ENCODE measurements around the gene EVX2. TPM values are rescaled to one million over a fixed set of nuclear protein-coding genes. Genes with fewer than 3 reads are reported as not detected.

Gene EVX2
- total and polyA plus RNA-seq, 5 experiments from 2014 or later: not detected

GRCh38 chr2:176103742-176104315, 20.1 kb upstream of the EVX2 start:
- Mint-ChIP-seq H3K9me3 (peaks cover 0 to 11% (median 3%) of the 10 kb centered on the region in 9 donors), H3K4me1 (peaks cover 19 to 33% (median 26%) of the 10 kb centered on the region in 4 donors), H3K4me3 (peak overlapping the region in 4 of 10 donors; percentile 9 to 69 (median 38)), H3K27ac (no peak overlapping the region), H3K27me3 (peaks cover 48 to 84% (median 74%) of the 10 kb centered on the region in 5 donors), H3K36me3 (peaks cover 2 to 13% (median 12%) of the 10 kb centered on the region in 3 donors)
- ATAC-seq (no peak), DNase-seq (peak in 1 of 10 donors; percentile 45)
- POLR2A ChIA-PET: interaction anchor here (0.9 kb wide), 1 partner anchor 19 kb away, joined by 5 read pairs; no protein-coding TSS in a partner anchor

GRCh38 chr2:176103194-176103593, 19.4 kb upstream of the EVX2 start:
- peak overlapping the region in 1 of 10 donors; percentile 53 for H3K27ac Mint-ChIP-seq
- H3K27me3 Mint-ChIP-seq: peaks cover 47 to 85% (median 72%) of the 10 kb centered on the region in 5 donors

GRCh38 chr2:176102309-176102866, 18.6 kb upstream of the EVX2 start:
- Mint-ChIP-seq H3K36me3 (peaks cover 2 to 16% (median 12%) of the 10 kb centered on the region in 3 donors), H3K9me3 (peaks cover 0 to 7% (median 3%) of the 10 kb centered on the region in 9 donors), H3K4me3 (no peak overlapping the region), H3K4me1 (peaks cover 24 to 37% (median 30%) of the 10 kb centered on the region in 4 donors), H3K27me3 (peaks cover 52 to 93% (median 80%) of the 10 kb centered on the region in 5 donors), H3K27ac (no peak overlapping the region)
- POLR2A ChIA-PET: no interaction called here
- DNase-seq: no peak
- ATAC-seq: no peak

More at GRCh38 chr2:176103194-176103593, 19.4 kb upstream of the EVX2 start:
- Mint-ChIP-seq H3K4me3 (peak overlapping the region in 1 of 10 donors; percentile 26), H3K9me3 (peaks cover 0 to 7% (median 3%) of the 10 kb centered on the region in 9 donors), H3K36me3 (peaks cover 2 to 13% (median 12%) of the 10 kb centered on the region in 3 donors), H3K4me1 (peaks cover 19 to 30% (median 24%) of the 10 kb centered on the region in 4 donors)
- POLR2A ChIA-PET: no interaction called here
- DNase-seq: peak in 1 of 10 donors; percentile 10
- ATAC-seq: no peak

- POLR2A ChIA-PET: no interaction called here
- H3K36me3 Mint-ChIP-seq: peaks cover 2 to 16% (median 12%) of the 10 kb centered on the region in 3 donors
- no peak overlapping the region for H3K4me3 Mint-ChIP-seq
- peaks cover 54 to 99% (median 84%) of the 10 kb centered on the region in 5 donors for H3K27me3 Mint-ChIP-seq
- H3K4me1 Mint-ChIP-seq: peaks cover 25 to 41% (median 32%) of the 10 kb centered on the region in 4 donors
- DNase-seq (peak in 1 of 10 donors; percentile 28), ATAC-seq (no peak)
- H3K9me3 Mint-ChIP-seq: peaks cover 0 to 7% (median 3%) of the 10 kb centered on the region in 9 donors
- no peak overlapping the region for H3K27ac Mint-ChIP-seq
Measured at GRCh38 chr2:176101842-176102241, 18.1 kb upstream of the EVX2 start.

- peaks cover 0 to 7% (median 3%) of the 10 kb centered on the region in 9 donors for H3K9me3 Mint-ChIP-seq
- peak overlapping the region in 2 of 10 donors; percentile 53 to 73 for H3K27ac Mint-ChIP-seq
- H3K4me1 Mint-ChIP-seq: peaks cover 28 to 44% (median 34%) of the 10 kb centered on the region in 4 donors
- peaks cover 2 to 16% (median 10%) of the 10 kb centered on the region in 3 donors for H3K36me3 Mint-ChIP-seq
- peak in 1 of 10 donors; percentile 10 for DNase-seq
- no peak for ATAC-seq
- H3K27me3 Mint-ChIP-seq: peaks cover 58 to 99% (median 86%) of the 10 kb centered on the region in 5 donors
- H3K4me3 Mint-ChIP-seq: peak overlapping the region in 2 of 10 donors; percentile 12
- POLR2A ChIA-PET: no interaction called here
Measured at GRCh38 chr2:176101216-176101830, 17.6 kb upstream of the EVX2 start.

GRCh38 chr2:176100547-176101140, 16.9 kb upstream of the EVX2 start:
- H3K9me3 Mint-ChIP-seq: peaks cover 0 to 10% (median 3%) of the 10 kb centered on the region in 9 donors
- ATAC-seq: no peak
- H3K4me1 Mint-ChIP-seq: peaks cover 22 to 37% (median 31%) of the 10 kb centered on the region in 4 donors
- peaks cover 58 to 99% (median 82%) of the 10 kb centered on the region in 5 donors for H3K27me3 Mint-ChIP-seq
- DNase-seq: peak in 1 of 10 donors; percentile 18
- peaks cover 2 to 11% (median 11%) of the 10 kb centered on the region in 3 donors for H3K36me3 Mint-ChIP-seq
- H3K4me3 Mint-ChIP-seq: peak overlapping the region in 2 of 10 donors; percentile 12 to 20
- POLR2A ChIA-PET: no interaction called here
- H3K27ac Mint-ChIP-seq: peak overlapping the region in 2 of 10 donors; percentile 53 to 84

- no peak for ATAC-seq
- POLR2A ChIA-PET: interaction anchor here (0.6 kb wide), 1 partner anchor 98 kb away, joined by 5 read pairs; no protein-coding TSS in a partner anchor
- H3K36me3 Mint-ChIP-seq: peaks cover 4 to 18% (median 8%) of the 10 kb centered on the region in 3 donors
- peak in 1 of 10 donors; percentile 45 for DNase-seq
- peaks cover 58 to 99% (median 80%) of the 10 kb centered on the region in 5 donors for H3K27me3 Mint-ChIP-seq
- peaks cover 0 to 15% (median 5%) of the 10 kb centered on the region in 9 donors for H3K9me3 Mint-ChIP-seq
- H3K4me1 Mint-ChIP-seq: peaks cover 18 to 30% (median 26%) of the 10 kb centered on the region in 4 donors
- H3K4me3 Mint-ChIP-seq: peak within 1 kb of the TSS in 3 of 10 donors; percentile 12 to 54 (median 39)
- peak within 1 kb of the TSS in 1 of 10 donors; percentile 84 for H3K27ac Mint-ChIP-seq
Measured at GRCh38 chr2:176099728-176100546, 16.2 kb upstream of the EVX2 start, which contains the start of gene HOXD12. HOXD12 (plus strand) TSS chr2:176099795; CDS start chr2:176099802, 7 bp downstream.

GRCh38 chr2:176099159-176099727, 15.5 kb upstream of the EVX2 start:
- Mint-ChIP-seq H3K4me1 (peaks cover 13 to 24% (median 21%) of the 10 kb centered on the region in 4 donors), H3K27ac (peak overlapping the region in 1 of 10 donors; percentile 82), H3K4me3 (peak overlapping the region in 3 of 10 donors; percentile 12 to 54 (median 39)), H3K27me3 (peaks cover 54 to 99% (median 80%) of the 10 kb centered on the region in 5 donors), H3K36me3 (peaks cover 5 to 25% (median 5%) of the 10 kb centered on the region in 3 donors), H3K9me3 (peaks cover 0 to 21% (median 5%) of the 10 kb centered on the region in 9 donors)
- DNase-seq (peak in 1 of 10 donors; percentile 18), ATAC-seq (no peak)
- POLR2A ChIA-PET: interaction anchor here (0.6 kb wide), 1 partner anchor 98 kb away, joined by 5 read pairs; no protein-coding TSS in a partner anchor

GRCh38 chr2:176098366-176099158, 14.8 kb upstream of the EVX2 start:
- Mint-ChIP-seq H3K4me3 (peak overlapping the region in 2 of 10 donors; percentile 3 to 73), H3K9me3 (peaks cover 0 to 28% (median 5%) of the 10 kb centered on the region in 9 donors), H3K36me3 (peaks cover 6 to 31% (median 9%) of the 10 kb centered on the region in 3 donors), H3K27ac (peak overlapping the region in 1 of 10 donors; percentile 82), H3K4me1 (peaks cover 12 to 26% (median 21%) of the 10 kb centered on the region in 4 donors), H3K27me3 (peaks cover 54 to 99% (median 80%) of the 10 kb centered on the region in 5 donors)
- POLR2A ChIA-PET: interaction anchor here (0.6 to 0.9 kb wide), 2 partner anchors 16 to 97 kb away, joined by 3 to 5 read pairs; no protein-coding TSS in a partner anchor
- DNase-seq (peak in 1 of 10 donors; percentile 31), ATAC-seq (no peak)

- Mint-ChIP-seq H3K4me1 (peaks cover 15 to 31% (median 26%) of the 10 kb centered on the region in 4 donors), H3K27me3 (peaks cover 55 to 99% (median 80%) of the 10 kb centered on the region in 5 donors), H3K27ac (no peak overlapping the region), H3K36me3 (peaks cover 7 to 27% (median 7%) of the 10 kb centered on the region in 3 donors), H3K9me3 (peaks cover 0 to 32% (median 5%) of the 10 kb centered on the region in 9 donors), H3K4me3 (peak overlapping the region; percentile 57 to 87 (median 78))
- POLR2A ChIA-PET: interaction anchor here (0.9 kb wide), 1 partner anchor 15 kb away, joined by 3 read pairs; no protein-coding TSS in a partner anchor
- no peak for ATAC-seq
- no peak for DNase-seq
Measured at GRCh38 chr2:176097820-176098365, 14.1 kb upstream of the EVX2 start.
